Measurements from ENCODE around the gene NR2C2AP.

Gene NR2C2AP

DNA sequence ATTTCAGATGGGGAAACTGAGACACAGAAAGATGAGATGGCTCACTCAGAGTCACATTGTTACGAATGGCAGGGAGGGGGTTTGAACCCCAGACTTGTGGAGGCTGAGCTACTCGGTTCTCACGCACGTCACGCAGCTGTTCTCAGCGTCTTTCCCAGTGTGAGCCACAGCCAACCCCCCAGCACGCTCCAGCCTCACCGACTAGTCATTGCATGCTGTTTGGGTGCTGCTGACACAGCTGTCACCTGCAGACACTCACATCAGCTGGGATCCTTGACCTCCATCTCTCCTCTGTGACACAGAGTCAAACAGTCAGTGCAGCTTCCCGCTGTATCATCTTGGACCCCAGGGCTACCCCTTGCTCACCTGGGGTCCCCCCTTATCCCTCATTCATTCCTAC, 6.2 kb upstream of the NR2C2AP start:
- no peak overlapping the region for H3K4me3 ChIP-seq (ENCODE audit: low read depth, low read length)
- DNase-seq (ENCODE audit: low read depth), result peak; percentile 41
- TF ChIP-seq, protein P1, sequence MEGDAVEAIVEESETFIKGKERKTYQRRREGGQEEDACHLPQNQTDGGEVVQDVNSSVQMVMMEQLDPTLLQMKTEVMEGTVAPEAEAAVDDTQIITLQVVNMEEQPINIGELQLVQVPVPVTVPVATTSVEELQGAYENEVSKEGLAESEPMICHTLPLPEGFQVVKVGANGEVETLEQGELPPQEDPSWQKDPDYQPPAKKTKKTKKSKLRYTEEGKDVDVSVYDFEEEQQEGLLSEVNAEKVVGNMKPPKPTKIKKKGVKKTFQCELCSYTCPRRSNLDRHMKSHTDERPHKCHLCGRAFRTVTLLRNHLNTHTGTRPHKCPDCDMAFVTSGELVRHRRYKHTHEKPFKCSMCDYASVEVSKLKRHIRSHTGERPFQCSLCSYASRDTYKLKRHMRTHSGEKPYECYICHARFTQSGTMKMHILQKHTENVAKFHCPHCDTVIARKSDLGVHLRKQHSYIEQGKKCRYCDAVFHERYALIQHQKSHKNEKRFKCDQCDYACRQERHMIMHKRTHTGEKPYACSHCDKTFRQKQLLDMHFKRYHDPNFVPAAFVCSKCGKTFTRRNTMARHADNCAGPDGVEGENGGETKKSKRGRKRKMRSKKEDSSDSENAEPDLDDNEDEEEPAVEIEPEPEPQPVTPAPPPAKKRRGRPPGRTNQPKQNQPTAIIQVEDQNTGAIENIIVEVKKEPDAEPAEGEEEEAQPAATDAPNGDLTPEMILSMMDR (IDR thresholded peaks at IDR 0.05; ENCODE audit: insufficient read depth, low read depth, low read length, missing control alignments), result no peak

DNA sequence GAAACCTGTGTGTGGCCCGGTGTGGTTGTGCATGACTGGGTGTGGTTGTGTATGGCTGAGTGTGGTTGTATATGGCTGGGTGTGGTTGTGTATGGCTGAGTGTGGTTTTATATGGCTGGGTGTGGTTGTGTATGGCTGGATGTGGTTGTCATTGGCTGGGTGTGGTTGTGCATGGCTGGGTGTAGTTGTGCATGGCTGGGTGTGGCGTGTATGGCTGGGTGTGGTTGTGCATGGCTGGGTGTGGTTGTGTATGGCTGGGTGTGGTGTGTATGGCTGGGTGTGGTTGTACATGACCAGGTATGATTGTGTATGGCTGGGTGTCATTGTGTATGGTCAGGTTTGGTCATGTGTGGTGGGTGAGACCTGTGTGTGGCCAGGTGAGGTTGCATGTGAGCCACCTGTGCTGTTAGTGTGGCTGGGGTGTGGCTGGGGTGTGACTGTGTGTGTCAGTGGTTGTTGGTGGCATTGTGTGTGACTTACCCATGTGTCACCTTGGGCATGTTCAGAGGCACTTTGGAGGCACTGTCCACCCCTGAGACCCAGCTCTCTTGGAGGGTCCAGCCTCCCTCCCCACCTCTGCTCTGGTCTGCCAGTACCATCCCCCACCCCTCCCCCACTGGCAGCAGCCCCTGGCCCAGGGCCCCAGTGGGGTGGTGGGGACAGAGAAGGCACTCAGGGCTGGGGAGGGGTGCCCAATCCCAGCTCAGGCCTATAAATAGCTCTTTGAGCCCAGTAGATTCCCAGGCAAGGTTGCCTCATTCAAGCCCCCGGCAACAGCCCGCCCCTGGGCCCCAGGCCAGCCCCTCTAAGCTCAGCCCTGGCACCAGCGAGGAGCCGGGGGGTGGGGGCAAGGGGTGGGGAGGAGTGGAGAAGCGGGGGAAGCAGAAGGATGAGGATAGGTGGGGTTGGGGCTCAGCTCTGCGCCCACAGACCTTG, 4.7 kb upstream of the NR2C2AP start:
- no peak for DNase-seq (ENCODE audit: low read depth)
- TF ChIP-seq, protein P1 (IDR thresholded peaks at IDR 0.05; ENCODE audit: insufficient read depth, low read depth, low read length, missing control alignments), result no peak
- no peak overlapping the region for H3K4me3 ChIP-seq (ENCODE audit: low read depth, low read length)

DNA sequence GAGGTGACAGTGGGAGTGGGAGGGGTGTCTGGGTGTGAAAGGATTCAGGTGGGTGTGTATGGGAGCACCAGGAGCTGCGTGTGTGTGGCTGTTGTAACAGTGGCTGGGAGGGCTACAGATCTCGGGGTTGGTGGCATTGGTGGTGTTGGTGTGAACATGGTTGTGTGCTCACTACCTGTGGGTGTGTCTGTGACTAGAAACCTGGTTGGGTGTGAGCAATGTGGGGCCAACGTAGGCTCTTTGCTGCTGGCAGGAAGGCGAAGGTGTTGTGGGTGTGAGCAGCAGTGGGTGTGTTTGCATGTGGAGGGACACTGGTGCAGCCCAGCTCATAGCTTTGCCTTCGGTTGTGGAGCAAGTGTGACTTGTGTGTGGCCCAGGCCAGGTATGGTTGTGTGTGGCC, 3.7 kb upstream of the NR2C2AP start:
- TF ChIP-seq, protein P1 (IDR thresholded peaks at IDR 0.05; ENCODE audit: insufficient read depth, low read depth, low read length, missing control alignments), result no peak
- H3K4me3 ChIP-seq (ENCODE audit: low read depth, low read length), result no peak overlapping the region
- DNase-seq (ENCODE audit: low read depth), result no peak

DNA sequence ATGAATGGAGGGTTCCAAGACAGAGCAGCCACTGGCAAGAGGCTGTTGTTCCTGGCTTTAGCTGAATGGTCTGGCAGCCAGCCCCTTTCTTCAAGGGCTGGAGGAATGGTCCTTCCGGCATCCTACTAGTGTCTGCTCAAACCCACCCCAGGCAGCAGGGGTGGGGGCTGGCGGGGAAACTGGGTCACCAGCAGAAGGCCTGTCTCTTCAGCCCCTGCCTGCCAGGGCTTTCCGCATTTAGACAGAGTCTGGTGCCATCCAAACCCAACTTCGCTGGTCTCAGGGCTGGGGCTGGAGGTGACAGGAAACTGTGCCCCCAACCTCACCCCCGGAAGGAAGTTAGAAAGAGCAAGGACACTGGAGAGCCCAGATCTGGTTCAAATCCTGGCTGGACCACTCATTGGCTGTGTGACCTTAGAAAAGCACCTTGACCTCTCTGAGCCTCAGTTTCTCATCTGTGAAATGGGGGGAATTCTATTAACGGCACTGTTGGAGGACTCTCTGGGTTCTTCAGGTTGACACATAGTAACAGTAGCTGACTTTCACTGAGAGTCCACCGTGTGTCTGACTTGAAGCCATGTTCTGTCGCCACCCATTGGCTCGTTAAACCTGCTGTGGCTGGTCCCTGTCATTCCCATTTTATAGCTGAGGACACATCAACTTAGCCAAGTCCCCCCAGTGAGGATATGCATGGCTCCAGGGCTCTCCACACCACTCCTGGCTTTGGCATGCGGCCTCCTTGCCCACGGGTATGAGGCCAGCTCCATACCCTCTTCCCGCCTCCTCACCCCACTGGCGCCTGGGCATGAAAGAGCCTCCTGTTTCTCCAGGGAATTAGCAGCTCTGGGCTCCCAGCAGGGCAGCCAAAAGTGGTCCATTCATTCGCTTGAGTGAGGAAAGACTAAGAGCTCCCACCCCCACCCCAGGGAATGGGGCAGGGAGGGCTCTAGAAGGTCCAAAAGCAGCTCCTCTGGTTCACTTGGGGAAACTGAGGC, 2.5 kb upstream of the NR2C2AP start:
- H3K4me3 ChIP-seq (ENCODE audit: low read depth, low read length), result no peak overlapping the region
- TF ChIP-seq, protein P1 (IDR thresholded peaks at IDR 0.05; ENCODE audit: insufficient read depth, low read depth, low read length, missing control alignments), result no peak
- DNase-seq (ENCODE audit: low read depth), result no peak

DNA sequence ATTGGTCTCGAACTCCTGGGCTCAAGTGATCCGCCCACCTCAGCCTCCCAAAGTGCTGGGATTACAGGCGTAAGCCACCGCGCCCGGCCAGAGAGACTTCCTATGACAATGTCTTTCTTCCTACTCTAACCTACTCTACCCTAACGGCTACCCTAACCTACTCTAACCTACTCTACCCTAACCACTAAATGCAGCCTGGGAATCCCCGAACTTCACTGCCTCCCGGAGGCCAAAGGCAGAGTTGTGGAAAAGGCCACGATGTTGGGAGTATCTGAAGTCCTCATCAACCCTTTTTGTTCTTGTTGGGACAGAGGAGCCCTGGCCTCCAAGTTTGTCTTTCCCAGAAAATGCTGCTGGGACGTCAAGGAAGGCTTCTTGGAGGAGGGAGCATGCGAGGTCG, 967 bp upstream of the NR2C2AP start:
- no peak for DNase-seq (ENCODE audit: low read depth)
- H3K4me3 ChIP-seq (ENCODE audit: low read depth, low read length), result no peak overlapping the region
- TF ChIP-seq, protein P1 (IDR thresholded peaks at IDR 0.05; ENCODE audit: insufficient read depth, low read depth, low read length, missing control alignments), result no peak

DNA sequence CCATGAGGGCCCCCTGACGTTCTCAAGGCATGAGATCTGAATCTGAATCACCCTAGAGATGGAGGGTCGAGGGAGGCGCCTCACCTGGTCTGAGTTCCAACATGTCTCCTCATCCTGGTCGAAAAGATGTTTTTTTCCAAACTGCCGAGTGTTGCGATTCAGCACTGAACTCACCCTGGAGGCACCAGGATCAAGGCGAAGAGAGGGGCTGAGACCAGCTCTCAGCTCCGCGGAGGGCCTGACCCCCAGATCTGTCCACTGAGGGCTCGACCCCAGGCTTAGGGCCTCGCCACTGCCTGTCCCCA, 555 bp downstream of the NR2C2AP start:
- peak overlapping the region; percentile 86 for H3K4me3 ChIP-seq (ENCODE audit: low read depth, low read length)
- DNase-seq (ENCODE audit: low read depth), result no peak
- TF ChIP-seq, protein P1 (IDR thresholded peaks at IDR 0.05; ENCODE audit: insufficient read depth, low read depth, low read length, missing control alignments), result no peak
